HepG2 (cell line): ENCODE measurements around the gene CD2AP.

Experiments
- AGO2 ChIP-seq: fragments of 200-400 bp; formaldehyde crosslinking; optimal IDR thresholded peaks from 2 replicates; pipeline ENCODE3; 2017; ENCODE audit warnings: mild to moderate bottlenecking, low read depth, low read length, moderate library complexity
- ATF3 ChIP-seq: sonication (generic); formaldehyde crosslinking; IDR thresholded peaks from 2 replicates; pipeline ENCODE4 v1.4.0; 2020; ENCODE audit warnings: missing genetic modification reagents
- ATF6 ChIP-seq: sonication (generic); formaldehyde crosslinking; conservative IDR thresholded peaks from 2 replicates; pipeline ENCODE4 v1.4.0; 2020; ENCODE audit warnings: missing genetic modification reagents
- FOXK2 ChIP-seq: fragments of 450-650 bp; IDR thresholded peaks from 2 replicates; pipeline ENCODE4 v1.6.1; 2016
- GATAD2A ChIP-seq: IDR thresholded peaks from 2 replicates; pipeline ENCODE4 v1.6.1; 2016
- HNRNPK ChIP-seq: fragments of 200-400 bp; formaldehyde crosslinking; IDR thresholded peaks from 2 replicates; pipeline ENCODE4 v1.6.1; 2018; ENCODE audit warnings: low read length, low read depth, moderate library complexity, mild to moderate bottlenecking; ENCODE audit not compliant: poor library complexity, severe bottlenecking
- SMAD1 ChIP-seq: sonication (generic); formaldehyde crosslinking; IDR thresholded peaks from 2 replicates; pipeline ENCODE4 v1.4.0; 2020; ENCODE audit warnings: missing genetic modification reagents, low read depth, mild to moderate bottlenecking, borderline replicate concordance
- SRSF9 ChIP-seq: fragments of 200-400 bp; formaldehyde crosslinking; IDR thresholded peaks from 2 replicates; pipeline ENCODE4 v1.6.1; 2018; ENCODE audit warnings: borderline replicate concordance, mild to moderate bottlenecking, low read depth, low read length; ENCODE audit not compliant: insufficient read depth, poor library complexity, severe bottlenecking
- TAF1 ChIP-seq: sonication (generic); formaldehyde crosslinking; IDR thresholded peaks from 2 replicates; pipeline ENCODE4 v1.4.0; 2020; ENCODE audit warnings: missing genetic modification reagents
- ZBTB7A ChIP-seq: sonication (generic); formaldehyde crosslinking; IDR thresholded peaks from 2 replicates; pipeline ENCODE4 v1.8.0; 2022; ENCODE audit warnings: mild to moderate bottlenecking, missing genetic modification reagents
- ZFP37 ChIP-seq: sonication (generic); formaldehyde crosslinking; IDR thresholded peaks from 2 replicates; pipeline ENCODE4 v1.4.0; 2020; ENCODE audit warnings: missing genetic modification reagents, borderline replicate concordance
- ZMAT5 ChIP-seq: sonication (generic); formaldehyde crosslinking; IDR thresholded peaks from 2 replicates; pipeline ENCODE4 v1.5.0; 2020; ENCODE audit warnings: mild to moderate bottlenecking, low read depth, missing genetic modification reagents, borderline replicate concordance
- ZNF607 ChIP-seq: sonication (generic); formaldehyde crosslinking; IDR thresholded peaks from 2 replicates; pipeline ENCODE4 v1.5.1; 2020; ENCODE audit warnings: missing genetic modification reagents, mild to moderate bottlenecking, borderline replicate concordance

GRCh38 chr6:47520282-47520681 is 42.7 kb downstream of the CD2AP start:
- no peak for TF ChIP-seq FOXK2
- TF ChIP-seq ZBTB7A = no peak
- no peak for TF ChIP-seq ATF6 (CRISPR knock-in tag)
- TF ChIP-seq SRSF9 = no peak
- TF ChIP-seq ZNF607 (CRISPR knock-in tag) = no peak
- TF ChIP-seq AGO2 = no peak
- TF ChIP-seq HNRNPK = no peak
- no peak for TF ChIP-seq SMAD1 (CRISPR knock-in tag)
- no peak for TF ChIP-seq TAF1 (CRISPR knock-in tag)
- TF ChIP-seq GATAD2A (CRISPR knock-in tag) = no peak
- no peak for TF ChIP-seq ZMAT5 (CRISPR knock-in tag)
- TF ChIP-seq ZFP37 (CRISPR knock-in tag) = no peak
- no peak for TF ChIP-seq ATF3
